HepG2 (cell line): ENCODE data around the gene TMCO4. TPM values are rescaled to one million over a fixed set of nuclear protein-coding genes. Genes with fewer than 3 reads are reported as not detected.

Source experiments
- ATAC-seq: fragments of 200-7000 bp; cut with Tn5 transposase; 3 replicates; pipeline ENCODE4 v1.9.1; 2020; ENCODE audit warnings: mild to moderate bottlenecking, moderate library complexity
- BruUV-seq: library from RNA; stranded (reverse); fragments of 400-500 nt; replicated peaks from 2 replicates; lab custom pipeline; 2021; lab: Mats Ljungman, UMichigan
- CTCF ChIA-PET: fragments of 300-600 bp; formaldehyde crosslinking; extraction: SDS; loops from one replicate; lab custom pipeline; 2021; ENCODE audit warnings: low total read pairs, inconsistent platforms, low intra/inter-chr PET ratio; lab: Yijun Ruan, JAX
- POLR2A ChIA-PET: fragments of 350-600 bp; sonication (Branson Sonifier 250); formaldehyde crosslinking; loops from one replicate; lab custom pipeline; 2020; ENCODE audit warnings: antibody characterized with exemption, inconsistent platforms; lab: Yijun Ruan, JAX
- DNase-seq: peaks from one replicate; pipeline ENCODE4 v3.0.0-alpha.2; 2015; ENCODE audit warnings: low spot score
- FAIRE-seq: peaks from 3 replicates; lab custom pipeline; 2011; peaks lifted over from hg19 to GRCh38; lab: Jason Lieb, UNC
- H2AFZ ChIP-seq: one replicate; pipeline ENCODE4 v1.6.1; 2011; ENCODE audit warnings: low read length, inconsistent platforms
- H3K27ac ChIP-seq: fragments of 300-600 bp; 3 replicates; pipeline ENCODE4 v1.8.0; 2011; ENCODE audit warnings: mixed run types, mild to moderate bottlenecking, mixed read lengths, low read length, inconsistent platforms; ENCODE audit not compliant: insufficient read depth; ENCODE audit errors: extremely low read length
- H3K27me3 ChIP-seq, 2 experiments: fragments of 200-600 bp in 1 of 2; 2 replicates in 1 of 2; 3 replicates in 1 of 2; pipeline versions ENCODE4 v1.6.0 to v1.8.0; 2011; ENCODE audit warnings: low read length in 2 of 2, mild to moderate bottlenecking in 2 of 2, moderate library complexity in 2 of 2, inconsistent platforms in 1 of 2; ENCODE audit not compliant: insufficient read depth in 2 of 2, control insufficient read depth in 1 of 2
- H3K36me3 ChIP-seq, 2 experiments: fragments of 200-600 bp in 1 of 2; replicated peaks in 1 of 2; 2 replicates in 1 of 2; 3 replicates in 1 of 2; pipeline versions ENCODE4 v1.5.1 to v1.8.0; 2011; ENCODE audit warnings: low read length in 2 of 2, inconsistent platforms in 1 of 2; ENCODE audit not compliant: insufficient read depth in 2 of 2, control insufficient read depth in 1 of 2
- H3K4me1 ChIP-seq: 2 replicates; pipeline ENCODE4 v1.5.1; 2012; ENCODE audit warnings: low read length, inconsistent platforms; ENCODE audit not compliant: insufficient read depth
- H3K4me2 ChIP-seq: 2 replicates; pipeline ENCODE4 v1.6.0; 2011; ENCODE audit warnings: low read depth, low read length, inconsistent platforms
- H3K4me3 ChIP-seq, 3 experiments: fragments of 200-600 bp in 1 of 3; sonication (generic), shearing (Covaris generic) in 1 of 3; replicated peaks in 1 of 3; 2 replicates each; pipeline ENCODE4 v1.5.1; 2011 to 2016; ENCODE audit warnings: low read length in 3 of 3, inconsistent platforms in 2 of 3, low read depth in 2 of 3, mild to moderate bottlenecking in 2 of 3, control low read depth in 1 of 3, mixed read lengths in 1 of 3; ENCODE audit not compliant: insufficient read depth in 1 of 3
- H3K79me2 ChIP-seq: one replicate; pipeline ENCODE4 v1.6.1; 2011; ENCODE audit warnings: low read length, inconsistent platforms; ENCODE audit not compliant: insufficient read depth
- H3K9ac ChIP-seq: 2 replicates; pipeline ENCODE4 v1.6.0; 2011; ENCODE audit warnings: mild to moderate bottlenecking, low read depth, low read length, inconsistent platforms; ENCODE audit not compliant: insufficient read depth
- H3K9me3 ChIP-seq: 2 replicates; pipeline ENCODE4 v1.5.1; 2012; ENCODE audit warnings: mild to moderate bottlenecking, low read length
- H4K20me1 ChIP-seq: 2 replicates; pipeline ENCODE4 v1.6.0; 2011; ENCODE audit warnings: inconsistent platforms, mild to moderate bottlenecking, low read length, moderate library complexity; ENCODE audit not compliant: insufficient read depth
- ARHGAP35 ChIP-seq: sonication (generic); formaldehyde crosslinking; IDR thresholded peaks from 2 replicates; pipeline ENCODE4 v1.9.0; 2022; ENCODE audit warnings: mild to moderate bottlenecking, inconsistent platforms, moderate library complexity, missing genetic modification reagents, borderline replicate concordance
- ATAD3A ChIP-seq: sonication (generic); formaldehyde crosslinking; IDR thresholded peaks from 2 replicates; pipeline ENCODE4 v1.4.0; 2020; ENCODE audit warnings: missing genetic modification reagents
- CSRNP1 ChIP-seq: sonication (generic); formaldehyde crosslinking; IDR thresholded peaks from 2 replicates; pipeline ENCODE4 v1.8.1; 2023; ENCODE audit warnings: mild to moderate bottlenecking, missing genetic modification reagents
- GTF3A ChIP-seq: sonication (generic); formaldehyde crosslinking; conservative IDR thresholded peaks from 2 replicates; pipeline ENCODE4 v1.4.0; 2020; ENCODE audit warnings: mild to moderate bottlenecking, missing genetic modification reagents
- HDAC1 ChIP-seq: sonication (generic); formaldehyde crosslinking; IDR thresholded peaks from 2 replicates; pipeline ENCODE4 v1.5.1; 2020; ENCODE audit warnings: mild to moderate bottlenecking, missing genetic modification reagents
- HNF4G ChIP-seq, 2 experiments: sonication (generic) in 1 of 2; formaldehyde crosslinking in 1 of 2; IDR thresholded peaks; 2 replicates each; pipeline versions ENCODE4 v1.4.0 to v1.6.1; 2011 to 2020; ENCODE audit warnings: borderline replicate concordance in 2 of 2, low read depth in 2 of 2, mild to moderate bottlenecking in 2 of 2, low read length in 1 of 2, missing genetic modification reagents in 1 of 2, moderate library complexity in 1 of 2
- KAT7 ChIP-seq: IDR thresholded peaks from 2 replicates; pipeline ENCODE4 v1.6.1; 2018; ENCODE audit warnings: borderline replicate concordance, missing compliant biosample characterization
- KMT2B ChIP-seq: IDR thresholded peaks from 2 replicates; pipeline ENCODE4 v1.6.1; 2016; ENCODE audit warnings: missing genetic modification reagents, missing compliant biosample characterization
- MEF2D ChIP-seq: sonication (generic); formaldehyde crosslinking; IDR thresholded peaks from 2 replicates; pipeline ENCODE4 v1.5.1; 2020; ENCODE audit warnings: mild to moderate bottlenecking, missing genetic modification reagents
- NR2F2 ChIP-seq: IDR thresholded peaks from 2 replicates; pipeline ENCODE4 v1.6.1; 2012; ENCODE audit warnings: low read depth, inconsistent platforms, borderline replicate concordance
- PAWR ChIP-seq: sonication (generic); formaldehyde crosslinking; IDR thresholded peaks from 2 replicates; pipeline ENCODE4 v1.4.0; 2020; ENCODE audit warnings: missing genetic modification reagents, mild to moderate bottlenecking, borderline replicate concordance
- ZFP91 ChIP-seq: sonication (generic); formaldehyde crosslinking; IDR thresholded peaks from 2 replicates; pipeline ENCODE4 v1.9.0; 2022; ENCODE audit warnings: missing genetic modification reagents, mild to moderate bottlenecking, borderline replicate concordance
- ZMYM4 ChIP-seq: sonication (generic); formaldehyde crosslinking; IDR thresholded peaks from 2 replicates; pipeline ENCODE4 v1.8.1; 2023; ENCODE audit warnings: mild to moderate bottlenecking, missing genetic modification reagents
- ZNF30 ChIP-seq: sonication (generic); formaldehyde crosslinking; IDR thresholded peaks from 2 replicates; pipeline ENCODE4 v1.5.0; 2020; ENCODE audit warnings: mild to moderate bottlenecking, missing genetic modification reagents
- ZNF558 ChIP-seq: sonication (generic); formaldehyde crosslinking; IDR thresholded peaks from 2 replicates; pipeline ENCODE4 v1.9.0; 2022; ENCODE audit warnings: mild to moderate bottlenecking, missing genetic modification reagents, borderline replicate concordance
- ZNF572 ChIP-seq: sonication (generic); formaldehyde crosslinking; IDR thresholded peaks from 2 replicates; pipeline ENCODE4 v1.5.1; 2020; ENCODE audit warnings: mild to moderate bottlenecking, missing genetic modification reagents
- ZNF746 ChIP-seq: sonication (generic); formaldehyde crosslinking; IDR thresholded peaks from 2 replicates; pipeline ENCODE4 v1.8.0; 2022; ENCODE audit warnings: mild to moderate bottlenecking, missing genetic modification reagents
- ZSCAN31 ChIP-seq: sonication (generic); formaldehyde crosslinking; IDR thresholded peaks from 2 replicates; pipeline ENCODE4 v1.5.0; 2020; ENCODE audit warnings: low read depth, mild to moderate bottlenecking, missing genetic modification reagents
- ZSCAN5A ChIP-seq: sonication (generic); formaldehyde crosslinking; IDR thresholded peaks from 2 replicates; pipeline ENCODE4 v1.8.0; 2022; ENCODE audit warnings: mild to moderate bottlenecking, missing genetic modification reagents, borderline replicate concordance
- WGBS: methylation state at CpG from one replicate; pipeline ENCODE4 v1.1.6; 2017; ENCODE audit warnings: low lambda C conversion rate; 5-methylcytosine and 5-hydroxymethylcytosine counted together
- in situ Hi-C: cut with HindIII; loops from 2 replicates; pipeline ENCODE4 v1.10.0; 2017; ENCODE audit warnings: low pct_unique_long_range_greater_than_20kb; ENCODE audit not compliant: extremely low pct_ligation_motif_present
- intact Hi-C: fragments of 100-400 bp; cut with micrococcal nuclease; formaldehyde crosslinking; loops from one replicate; pipeline ENCODE4 v1.10.0; 2022; ENCODE audit not compliant: unreplicated experiment
- polyA plus RNA-seq, 8 experiments: library from polyadenylated mRNA; depleted of rRNA in 3 of 8; stranded (reverse) in 7 of 8; unstranded in 1 of 8; fragments of >200 nt; fragmentation: Illumina TruSeq in 4 of 8; extraction: Trizol in 4 of 8; gene quantifications; 2 replicates each; pipeline versions ENCODE4 v1.2.1 to v1.2.3, GENCODE V29; 2011 to 2016; ENCODE audit warnings: low read depth in 4 of 8, missing spikeins in 1 of 8, mixed read lengths in 1 of 8; ENCODE audit not compliant: insufficient read depth in 1 of 8
- total RNA-seq, 5 experiments: library from RNA; depleted of rRNA; stranded (reverse); fragments of >200 nt; fragmentation: Illumina TruSeq; extraction: Trizol; gene quantifications; 2 replicates each; pipeline ENCODE4 v1.2.3, GENCODE V29; 2016; ENCODE audit warnings: low read depth in 1 of 5

Gene TMCO4
- total and polyA plus RNA-seq, 2 of the 13 experiments (the other 11 are each of a cell fraction or from before 2014, with no cell fraction given) = 2.1 to 4.1 TPM

GRCh38 chr1:19703280-19703679 is 96.4 kb downstream of the TMCO4 start (continued):
- TF ChIP-seq NR2F2 = no peak
- no peak for TF ChIP-seq KAT7 (CRISPR knock-in tag)
- no peak for TF ChIP-seq ZMYM4 (CRISPR knock-in tag)
- no peak for TF ChIP-seq ZNF746
- TF ChIP-seq ZNF572 (CRISPR knock-in tag) = no peak

- WGBS = 89% methylated on average over 14 of the region's 14 CpGs
- intact Hi-C loops (loop anchor here (5.0 kb wide), 1 partner anchor 617 kb away; no protein-coding TSS in a partner anchor), in situ Hi-C loops (loop anchor here (5.0 kb wide), 1 partner anchor 38 kb away; the partner anchor contains the start of gene HTR6)
- H3K27me3 ChIP-seq = no peaks in the 10 kb centered on the region
- H3K4me1 ChIP-seq = peaks cover 9% of the 10 kb centered on the region
- ATAC-seq (no peak), DNase-seq (no peak), FAIRE-seq (no peak)
- no peaks in the 10 kb centered on the region for H3K9me3 ChIP-seq
- no peak overlapping the region for H2AFZ ChIP-seq
- ChIA-PET POLR2A (no interaction called here), CTCF (no interaction called here)
- no peaks in the 10 kb centered on the region for H3K79me2 ChIP-seq
- H3K4me2 ChIP-seq = no peak overlapping the region
- H3K4me3 ChIP-seq = no peak overlapping the region
- no peaks in the 10 kb centered on the region for H4K20me1 ChIP-seq
- BruUV-seq = no TSS peak
- H3K9ac ChIP-seq = no peak overlapping the region
- no peak overlapping the region for H3K27ac ChIP-seq
- no peaks in the 10 kb centered on the region for H3K36me3 ChIP-seq
- TF ChIP-seq ZSCAN5A (CRISPR knock-in tag) = no peak
- TF ChIP-seq ZSCAN31 = no peak
- no peak for TF ChIP-seq CSRNP1 (CRISPR knock-in tag)
- TF ChIP-seq GTF3A = no peak
- TF ChIP-seq KMT2B (CRISPR knock-in tag) = no peak
- no peak for TF ChIP-seq HNF4G (IDR thresholded peaks at IDR 0.05; ENCODE audit: borderline replicate concordance, low read depth, low read length)
- no peak for TF ChIP-seq HNF4G (CRISPR knock-in tag; IDR thresholded peaks at IDR 0.05; ENCODE audit: borderline replicate concordance, low read depth)
- no peak for TF ChIP-seq HDAC1 (CRISPR knock-in tag)
- no peak for TF ChIP-seq ZFP91 (CRISPR knock-in tag)
- TF ChIP-seq ATAD3A (CRISPR knock-in tag) = no peak
- no peak for TF ChIP-seq ZNF30
- no peak for TF ChIP-seq ZNF558 (CRISPR knock-in tag)
- TF ChIP-seq PAWR (CRISPR knock-in tag) = no peak
- no peak for TF ChIP-seq MEF2D (CRISPR knock-in tag)
- no peak for TF ChIP-seq ARHGAP35
Measured at GRCh38 chr1:19700079-19700777, 99.5 kb downstream of the TMCO4 start.
